Activated CD8-positive, alpha-beta T cell treated with anti-CD3 and anti-CD28 coated beads for 36 hours (primary cell): ENCODE results near the gene DDR2. TPM values are rescaled to one million over a fixed set of nuclear protein-coding genes. Genes with fewer than 3 reads are reported as not detected.
"Not testable (repeated sequence)": the region's sequence is repeated elsewhere in the genome, so short reads cannot be mapped to it uniquely, and the experiment has no call there.

ENCODE experiments used
- ATAC-seq: fragments of 200-7000 bp; cut with Tn5 transposase; one replicate; pipeline ENCODE4 v1.10.0; 2021; ENCODE audit warnings: mild to moderate bottlenecking, moderate library complexity
- CTCF ChIA-PET: fragments of 350-600 bp; sonication (Branson Sonifier 250); formaldehyde crosslinking; loops from one replicate; lab custom pipeline; 2021; ENCODE audit warnings: antibody characterized with exemption; lab: Charles Lee
- POLR2A ChIA-PET: fragments of 350-600 bp; sonication (Branson Sonifier 250); formaldehyde crosslinking; loops from one replicate; lab custom pipeline; 2021; ENCODE audit warnings: antibody characterized with exemption; lab: Charles Lee
- DNase-seq: peaks from one replicate; pipeline ENCODE4 v3.0.0-alpha.2; 2020
- H3K27ac Mint-ChIP-seq: one replicate; pipeline ENCODE4 v1.8.0; 2021; ENCODE audit warnings: mild to moderate bottlenecking, mixed read lengths
- H3K27me3 Mint-ChIP-seq: one replicate; pipeline ENCODE4 v1.8.0; 2021; ENCODE audit warnings: mixed read lengths
- H3K36me3 Mint-ChIP-seq: one replicate; pipeline ENCODE4 v1.8.0; 2021; ENCODE audit warnings: low read depth, mixed read lengths
- H3K4me1 Mint-ChIP-seq: one replicate; pipeline ENCODE4 v1.8.0; 2021; ENCODE audit warnings: low read depth, mixed read lengths
- H3K4me3 Mint-ChIP-seq: one replicate; pipeline ENCODE4 v1.8.0; 2021; ENCODE audit warnings: mild to moderate bottlenecking, moderate library complexity, mixed read lengths
- H3K9me3 Mint-ChIP-seq: one replicate; pipeline ENCODE4 v1.8.0; 2021; ENCODE audit warnings: mixed read lengths
- CTCF ChIP-seq: fragments of 200-600 bp; IDR thresholded peaks from one replicate; pipeline ENCODE4 v1.8.0; 2022; ENCODE audit warnings: antibody characterized with exemption, mild to moderate bottlenecking
- intact Hi-C: fragments of 100-400 bp; cut with micrococcal nuclease; formaldehyde crosslinking; loops from one replicate; pipeline ENCODE4 v1.10.0; 2022
- total RNA-seq, 2 experiments: library from RNA; stranded (reverse); gene quantifications; one replicate each; pipeline ENCODE4 v1.2.3, GENCODE V29; 2021

The DDR2 gene
- total RNA-seq, 2 experiments from 2014 or later: 0.31 to 0.45 TPM

GRCh38 chr1:162722036-162722435 is 89.8 kb downstream of the DDR2 start:
- H3K27me3 Mint-ChIP-seq: peaks cover 1% of the 10 kb centered on the region
- intact Hi-C loops: no loop called here
- POLR2A ChIA-PET: no interaction called here
- DNase-seq (no peak), ATAC-seq (no peak)
- CTCF ChIA-PET: no interaction called here
- H3K9me3 Mint-ChIP-seq: no peaks in the 10 kb centered on the region
- no peak overlapping the region for H3K4me3 Mint-ChIP-seq
- no peaks in the 10 kb centered on the region for H3K4me1 Mint-ChIP-seq
- no peak for TF ChIP-seq CTCF
- H3K27ac Mint-ChIP-seq: no peak overlapping the region
- no peaks in the 10 kb centered on the region for H3K36me3 Mint-ChIP-seq

- Mint-ChIP-seq H3K4me3 (no peak overlapping the region), H3K4me1 (no peaks in the 10 kb centered on the region), H3K9me3 (no peaks in the 10 kb centered on the region), H3K27ac (no peak overlapping the region), H3K27me3 (no peaks in the 10 kb centered on the region), H3K36me3 (no peaks in the 10 kb centered on the region)
- ATAC-seq (no peak), DNase-seq (no peak)
- CTCF ChIA-PET: no interaction called here
- intact Hi-C loops: no loop called here
- POLR2A ChIA-PET: no interaction called here
- TF ChIP-seq CTCF: no peak
Observed at GRCh38 chr1:162724583-162725120, 92.4 kb downstream of the DDR2 start.

- Mint-ChIP-seq H3K27ac (no peak overlapping the region), H3K4me3 (no peak overlapping the region), H3K9me3 (no peaks in the 10 kb centered on the region), H3K36me3 (no peaks in the 10 kb centered on the region), H3K4me1 (no peaks in the 10 kb centered on the region), H3K27me3 (no peaks in the 10 kb centered on the region)
- ChIA-PET POLR2A (no interaction called here), CTCF (no interaction called here)
- DNase-seq: no peak
- intact Hi-C loops: no loop called here
- no peak for TF ChIP-seq CTCF
- ATAC-seq: no peak
Observed at GRCh38 chr1:162725301-162725837, 93.1 kb downstream of the DDR2 start.

GRCh38 chr1:162726555-162726954 is 94.3 kb downstream of the DDR2 start:
- POLR2A ChIA-PET: no interaction called here
- no peaks in the 10 kb centered on the region for H3K4me1 Mint-ChIP-seq
- H3K9me3 Mint-ChIP-seq: no peaks in the 10 kb centered on the region
- H3K4me3 Mint-ChIP-seq: no peak overlapping the region
- no peaks in the 10 kb centered on the region for H3K36me3 Mint-ChIP-seq
- ATAC-seq (no peak), DNase-seq (no peak)
- H3K27ac Mint-ChIP-seq: no peak overlapping the region
- no peaks in the 10 kb centered on the region for H3K27me3 Mint-ChIP-seq
- TF ChIP-seq CTCF: no peak
- intact Hi-C loops: no loop called here
- CTCF ChIA-PET: no interaction called here

GRCh38 chr1:162727493-162727892 is 95.2 kb downstream of the DDR2 start:
- H3K27ac Mint-ChIP-seq, intact Hi-C loops, DNase-seq, H3K36me3 Mint-ChIP-seq, H3K4me1 Mint-ChIP-seq, CTCF ChIA-PET, POLR2A ChIA-PET, ATAC-seq, H3K27me3 Mint-ChIP-seq, H3K4me3 Mint-ChIP-seq, H3K9me3 Mint-ChIP-seq: not testable (repeated sequence)
